NOMO-1 treated with dmso at 0.1 percent for 144 hours (cell line): Measurements from ENCODE around the gene COL4A2.

ENCODE experiments used
- DNase-seq: peaks from one replicate; lab custom pipeline; 2025; ENCODE audit not compliant: unreplicated experiment; lab: John Stamatoyannopoulos, UW

Gene COL4A2

DNA sequence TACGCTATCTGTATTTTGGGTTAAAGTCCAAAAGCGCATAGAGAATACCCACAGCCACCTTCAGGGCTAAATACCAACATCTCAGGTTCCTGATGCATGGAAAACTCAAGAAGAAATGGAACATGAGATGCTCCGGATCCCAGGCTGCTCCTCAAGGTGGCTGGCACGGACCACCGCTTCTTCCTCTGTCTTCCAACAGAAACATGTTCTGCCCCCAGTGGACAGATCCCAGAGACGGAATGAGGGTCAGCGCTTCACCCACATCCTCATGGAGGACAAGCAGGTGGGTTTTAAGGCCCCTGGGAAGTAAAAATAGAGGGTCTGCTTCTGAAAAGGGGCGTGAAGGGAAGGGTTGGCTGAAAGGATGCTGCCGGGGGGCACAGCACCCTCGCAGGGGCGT, 17.4 kb upstream of the COL4A2 start:
- no peak for DNase-seq

DNA sequence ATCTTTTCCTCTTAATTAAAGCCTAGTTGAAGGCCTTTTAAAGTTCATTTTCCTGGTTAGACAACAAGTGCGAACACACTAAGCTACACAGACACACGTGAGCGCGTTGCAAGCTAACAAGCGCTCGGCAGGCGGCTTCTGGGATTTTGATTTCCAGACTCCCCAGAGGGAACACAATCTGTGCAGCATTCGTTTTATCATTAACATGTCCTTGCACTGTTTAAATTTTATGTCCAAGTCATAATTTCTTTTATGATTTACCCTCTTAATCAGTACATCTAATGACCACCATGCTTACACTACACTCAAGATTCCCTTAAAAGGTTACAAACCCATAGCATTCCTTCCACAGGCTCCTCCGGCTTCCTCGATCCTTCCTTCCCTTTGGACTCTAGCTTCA, 16.9 kb upstream of the COL4A2 start:
- no peak for DNase-seq

DNA sequence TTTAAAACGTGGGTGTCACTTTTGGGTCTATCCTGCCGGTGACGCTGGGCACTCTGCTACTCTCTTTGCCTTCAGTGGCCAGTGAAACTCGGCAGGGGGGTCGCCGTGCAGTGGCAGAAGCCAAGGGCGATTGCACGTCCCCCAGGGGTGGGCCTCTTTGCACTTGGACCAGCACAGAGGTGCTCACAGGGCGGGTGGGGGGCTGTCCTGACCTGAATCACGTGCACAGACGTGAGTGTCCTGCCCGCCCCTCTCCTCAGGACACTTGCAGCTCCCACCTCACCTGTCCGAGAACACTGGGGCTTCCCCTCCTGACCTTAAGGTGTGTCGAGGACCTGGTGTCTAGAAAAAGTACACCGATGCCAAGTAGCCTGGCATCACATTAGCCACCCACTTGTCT, 16.3 kb upstream of the COL4A2 start:
- no peak for DNase-seq

DNA sequence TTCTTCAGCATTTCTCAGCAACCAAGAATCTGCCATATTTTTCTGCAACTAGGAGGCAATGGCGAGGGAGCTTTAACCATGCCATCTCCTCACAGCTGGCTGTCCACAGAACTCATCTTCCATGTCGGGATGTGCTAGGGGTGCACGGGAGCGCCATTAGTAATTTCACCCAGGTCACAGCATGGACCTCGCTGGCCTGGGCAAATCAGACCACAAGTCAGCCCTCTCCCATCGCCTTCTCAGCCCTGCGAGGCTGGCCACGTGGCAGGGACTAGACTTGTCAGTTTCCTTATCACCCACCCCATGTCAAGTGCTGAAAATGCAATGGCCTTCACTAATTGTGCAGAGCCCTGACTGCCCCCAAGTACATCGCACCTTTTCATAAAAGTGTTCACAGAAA, 15.8 kb upstream of the COL4A2 start:
- DNase-seq, result no peak

DNA sequence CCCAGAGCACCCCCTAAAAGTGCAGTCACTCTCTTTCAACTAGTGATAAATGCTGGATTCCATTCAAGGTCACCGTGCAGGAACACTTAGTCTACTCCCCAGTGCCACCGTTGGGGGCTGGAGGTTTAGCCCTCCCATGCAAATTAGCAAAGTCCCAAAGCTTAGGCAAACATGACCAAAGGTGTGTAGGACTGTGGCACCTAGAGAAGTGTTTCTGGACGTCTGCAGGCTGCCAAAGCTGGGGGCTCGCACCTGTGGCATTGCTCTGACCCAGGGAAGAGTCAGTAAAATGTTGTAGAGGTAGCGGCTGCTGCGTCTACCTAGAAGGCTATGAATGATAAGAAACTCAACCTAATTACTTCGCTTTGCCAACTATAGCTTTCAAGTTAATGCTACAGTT, 14.0 kb upstream of the COL4A2 start:
- no peak for DNase-seq

DNA sequence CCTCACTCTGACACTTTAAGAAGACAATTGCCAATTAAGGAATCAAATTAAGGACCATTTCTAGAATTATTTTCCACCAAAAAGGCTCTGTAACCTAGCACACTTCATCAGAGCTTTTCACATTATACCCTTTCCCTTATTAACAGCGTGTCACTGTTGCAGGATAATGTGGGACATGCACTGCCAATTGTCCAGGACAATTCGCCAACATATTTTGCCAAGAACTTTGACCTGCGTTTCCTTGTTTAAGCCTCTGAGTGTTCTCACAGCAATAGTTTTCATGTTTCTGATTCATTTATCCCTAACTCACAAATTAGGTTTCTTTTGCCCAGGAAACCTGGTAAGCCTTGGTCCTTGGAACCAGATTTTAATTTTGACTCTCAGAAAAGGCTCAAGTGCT, 13.4 kb upstream of the COL4A2 start:
- no peak for DNase-seq

DNA sequence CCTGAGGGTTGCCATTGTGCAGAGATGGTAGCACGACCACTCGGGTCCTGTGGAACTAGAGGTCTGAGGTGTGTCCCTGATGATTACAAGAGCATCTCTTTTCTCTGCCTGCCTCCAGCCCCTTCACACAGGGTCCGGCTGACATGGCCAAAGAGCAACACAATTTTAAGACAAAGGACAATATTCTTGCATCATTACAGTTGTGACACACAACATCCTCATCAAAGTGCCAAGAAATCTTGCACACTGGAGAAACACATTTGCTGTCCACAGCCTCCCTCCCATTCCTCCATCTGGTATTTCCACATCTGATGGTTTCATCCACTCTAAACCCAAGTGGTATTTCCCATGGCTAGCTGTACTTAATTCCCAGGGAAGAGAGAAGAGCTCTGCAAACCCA, 12.9 kb upstream of the COL4A2 start:
- DNase-seq, result no peak

DNA sequence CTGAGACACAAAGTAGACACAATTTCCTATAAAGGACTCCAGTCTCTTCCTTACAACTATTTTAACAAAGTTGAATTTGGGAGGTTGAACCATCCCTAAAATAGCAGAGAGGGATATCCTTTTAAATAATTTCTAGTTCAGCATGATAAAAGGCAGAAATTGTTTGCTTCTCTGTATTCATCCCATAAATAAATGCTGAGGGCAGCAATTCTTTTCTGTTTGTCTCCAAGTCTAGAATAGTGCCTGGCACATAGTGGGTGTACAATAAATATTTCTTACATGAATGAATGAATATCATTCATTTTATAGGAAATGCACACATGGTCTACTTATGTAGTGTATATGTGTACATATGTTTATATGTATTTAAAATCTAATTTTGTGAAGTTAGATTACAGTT, 12.5 kb upstream of the COL4A2 start:
- DNase-seq, result no peak

DNA sequence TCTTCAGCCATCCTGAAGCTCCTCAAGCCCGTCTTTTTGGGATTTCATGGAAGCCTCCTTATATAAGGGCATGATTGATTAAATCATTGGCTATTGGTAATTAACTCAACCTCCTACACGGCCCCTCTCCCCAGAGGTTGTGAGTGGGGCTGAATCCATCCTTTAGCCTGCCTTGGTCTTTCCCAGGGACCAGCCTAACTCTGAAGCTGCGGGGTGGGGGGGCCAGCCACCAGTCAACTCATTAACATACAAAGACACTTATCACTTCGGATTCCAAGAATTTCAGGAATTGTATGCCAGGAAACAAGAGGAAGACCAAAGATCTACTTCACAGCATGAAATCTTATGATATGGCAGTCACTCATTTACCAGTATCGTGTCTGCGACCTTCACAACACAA, 10.1 kb upstream of the COL4A2 start:
- DNase-seq, result no peak

DNA sequence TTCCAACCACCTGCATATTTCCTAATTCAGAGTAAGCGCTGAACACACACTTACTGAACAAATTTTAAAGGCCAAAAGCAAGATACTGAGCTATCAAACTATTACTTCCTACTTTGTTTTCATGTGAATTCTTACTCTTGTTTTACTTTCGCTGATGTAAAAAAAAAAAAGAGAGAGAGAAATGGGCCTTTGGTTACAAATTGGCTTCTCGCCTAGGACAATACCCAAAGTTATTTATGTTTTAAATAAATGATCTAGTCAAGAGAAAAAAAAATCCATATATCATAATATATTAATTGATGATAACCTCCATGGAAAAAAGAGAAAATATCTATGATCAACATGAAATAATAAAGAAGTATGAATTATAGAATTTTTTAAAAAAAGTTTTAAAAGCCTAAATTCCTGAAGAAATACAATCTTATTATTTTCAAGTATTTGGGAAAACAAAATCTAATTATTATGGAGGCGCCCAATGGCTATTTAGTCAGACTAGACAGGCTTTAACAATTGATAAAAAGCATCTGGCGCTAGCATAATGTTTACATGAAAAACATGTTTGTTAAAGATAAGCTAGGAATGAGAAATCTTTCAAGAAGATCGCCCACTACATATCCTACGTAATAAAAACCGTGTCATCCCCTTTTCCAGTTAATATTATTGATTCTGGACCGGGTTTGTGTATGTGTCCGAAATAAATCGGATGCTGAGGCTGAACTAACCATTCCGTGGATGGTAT, 9.1 kb upstream of the COL4A2 start:
- no peak for DNase-seq

DNA sequence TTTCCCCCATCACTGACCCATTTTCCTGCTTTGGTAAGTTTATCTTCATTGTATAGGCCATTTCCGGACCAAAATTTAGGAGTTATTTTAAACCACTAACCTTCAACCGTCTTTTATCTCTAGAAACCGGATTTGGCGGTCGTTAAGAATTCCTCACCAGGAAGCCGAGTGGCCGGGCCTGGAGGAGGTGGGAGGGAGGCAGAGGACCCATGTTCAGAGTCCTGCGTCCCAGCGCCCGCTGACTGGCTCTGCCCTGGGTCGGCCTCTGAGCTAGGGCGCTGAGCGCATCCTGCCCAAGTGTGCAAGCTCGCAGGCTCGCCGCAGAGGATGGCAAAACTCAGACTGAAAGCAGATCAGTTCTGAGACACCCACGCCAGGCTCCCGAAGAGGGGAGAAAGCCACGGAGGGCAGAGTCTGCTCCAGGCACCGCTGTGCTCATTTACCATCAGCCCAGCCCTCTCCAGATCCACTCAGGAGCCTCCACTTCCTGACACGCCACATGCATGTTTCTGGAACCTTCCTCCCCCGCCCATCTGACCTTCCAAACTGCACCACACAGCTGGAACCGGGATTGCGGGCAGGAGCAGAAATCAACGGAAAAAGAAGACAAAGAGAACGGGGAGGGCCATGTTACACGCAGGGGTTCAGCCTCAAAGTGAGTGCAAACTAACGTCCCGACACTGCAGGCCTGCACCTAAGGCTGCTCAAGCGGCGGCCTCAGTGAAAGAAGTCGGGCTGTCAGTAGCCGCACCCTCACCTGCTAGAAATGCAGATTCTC, 8.4 kb upstream of the COL4A2 start:
- no peak for DNase-seq

DNA sequence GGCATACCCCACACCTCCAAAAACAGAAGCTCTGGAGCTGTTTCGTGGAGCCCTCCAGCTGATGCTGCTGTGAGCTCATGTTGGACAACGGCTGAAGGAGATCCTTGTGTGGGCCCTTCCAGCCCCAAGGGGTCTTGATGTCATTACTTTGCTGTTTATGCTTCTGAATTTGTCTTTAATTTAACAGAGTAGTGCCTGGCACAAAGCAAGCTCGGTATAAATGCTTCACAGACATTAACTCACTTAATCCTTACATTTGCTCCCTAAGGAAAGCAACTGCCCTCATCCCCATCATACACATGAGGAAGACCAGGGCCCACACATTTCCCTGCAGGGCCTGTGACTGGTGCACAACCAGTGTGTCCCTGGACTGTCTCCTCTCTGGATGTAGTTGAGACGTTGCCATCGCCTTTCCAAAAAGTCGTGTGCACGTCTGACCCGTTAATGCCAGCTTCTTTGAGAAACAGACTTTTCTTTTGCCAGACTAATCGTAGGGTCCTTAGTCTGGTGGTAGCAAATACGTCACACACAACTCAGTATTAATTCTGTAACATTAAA, 7.7 kb upstream of the COL4A2 start:
- DNase-seq, result no peak

DNA sequence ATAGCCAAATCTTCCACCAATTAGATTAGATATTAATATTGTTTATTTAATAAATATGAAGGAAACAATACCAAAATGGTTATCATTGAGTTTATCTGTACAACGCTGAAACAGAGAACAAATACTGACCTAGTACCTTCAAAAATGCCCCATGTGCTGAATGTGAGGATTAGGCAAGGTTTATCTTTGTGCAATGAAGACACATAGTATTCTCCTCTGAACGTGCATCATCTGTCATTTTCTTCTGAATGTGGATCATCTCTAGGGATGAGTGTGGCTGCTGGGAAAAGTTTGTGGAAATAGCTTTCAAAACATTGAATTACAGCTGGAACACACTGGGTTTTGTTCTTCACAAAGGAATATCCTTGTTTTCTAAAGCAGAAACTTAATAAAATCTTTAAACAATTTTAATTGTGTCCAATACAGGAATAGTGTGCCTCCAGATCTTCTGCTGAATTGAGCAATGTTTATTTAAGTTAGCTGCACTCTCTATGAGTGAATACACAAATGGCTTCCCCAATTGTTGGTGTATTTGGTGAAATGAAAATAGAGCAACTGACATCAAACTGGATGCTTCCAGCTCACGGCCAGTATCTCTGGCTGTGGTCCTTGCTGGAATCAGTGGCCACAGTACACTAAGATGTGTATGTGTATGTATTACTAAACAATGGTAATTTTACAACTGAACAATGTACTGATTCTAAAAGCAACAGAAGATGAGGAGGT, 6.8 kb upstream of the COL4A2 start:
- no peak for DNase-seq

DNA sequence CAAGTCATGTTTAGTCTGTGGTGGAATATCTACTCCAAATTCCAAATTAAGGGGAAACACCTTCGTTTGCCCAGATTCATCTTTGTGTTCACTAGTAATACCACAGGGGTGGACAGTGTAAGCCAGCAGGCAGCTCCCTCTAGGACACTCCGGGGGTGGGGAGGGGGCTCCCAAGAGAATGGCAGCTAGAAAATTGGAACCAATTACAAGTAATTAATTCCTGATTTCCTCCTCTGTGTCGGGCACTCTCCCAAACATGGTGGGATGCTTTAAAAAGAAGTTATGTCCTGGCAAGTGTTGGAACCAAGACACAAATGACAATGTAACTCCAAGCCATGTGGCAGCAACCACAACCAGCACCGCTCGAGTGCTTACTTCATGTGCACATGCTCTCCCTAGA, 6.0 kb upstream of the COL4A2 start:
- no peak for DNase-seq

DNA sequence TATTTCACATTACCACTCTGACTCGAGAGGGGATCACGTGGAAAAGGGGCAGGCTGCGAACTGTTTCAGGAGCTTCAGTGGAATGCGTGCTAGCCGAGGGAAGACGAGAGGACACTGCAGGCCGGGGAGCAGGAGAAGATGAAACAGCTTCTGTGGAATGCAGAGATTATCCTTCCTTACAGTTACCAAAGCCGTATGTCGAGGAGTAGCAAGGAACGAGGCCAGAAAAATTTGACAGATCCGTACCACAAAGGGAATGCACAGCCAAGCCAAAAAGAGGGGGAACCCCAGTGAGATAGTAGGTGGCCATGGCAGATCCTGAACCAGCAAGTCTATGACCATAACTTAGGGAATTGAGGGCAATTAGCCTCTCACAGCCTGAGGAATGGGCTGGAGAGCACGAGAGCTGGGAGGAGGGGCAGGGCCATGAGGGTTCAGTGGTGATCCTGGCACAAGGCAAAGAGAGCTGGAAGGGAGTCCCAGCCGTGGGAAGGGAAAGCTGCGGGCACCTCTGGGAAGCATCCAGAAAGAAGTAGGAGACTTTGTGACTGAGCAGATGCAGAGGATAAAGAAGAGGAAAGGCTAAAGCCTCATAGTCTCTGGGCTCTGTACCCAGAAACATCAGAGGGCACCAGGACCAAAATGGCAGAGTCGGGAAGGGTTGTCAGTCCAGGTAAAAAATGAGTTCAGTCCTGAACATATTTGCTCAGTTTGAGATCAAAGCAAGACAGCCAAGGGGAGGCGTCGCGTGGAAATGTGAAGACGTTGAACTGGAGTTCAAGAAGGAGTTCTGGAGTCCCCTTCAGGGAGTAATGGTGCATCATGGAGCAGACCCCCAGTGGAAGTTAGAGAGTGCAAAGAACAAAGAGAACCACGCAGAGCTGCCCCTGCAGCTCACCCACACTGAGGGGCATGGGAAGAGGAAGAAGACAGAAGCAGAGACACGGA, 5.2 kb upstream of the COL4A2 start:
- DNase-seq, result no peak

DNA sequence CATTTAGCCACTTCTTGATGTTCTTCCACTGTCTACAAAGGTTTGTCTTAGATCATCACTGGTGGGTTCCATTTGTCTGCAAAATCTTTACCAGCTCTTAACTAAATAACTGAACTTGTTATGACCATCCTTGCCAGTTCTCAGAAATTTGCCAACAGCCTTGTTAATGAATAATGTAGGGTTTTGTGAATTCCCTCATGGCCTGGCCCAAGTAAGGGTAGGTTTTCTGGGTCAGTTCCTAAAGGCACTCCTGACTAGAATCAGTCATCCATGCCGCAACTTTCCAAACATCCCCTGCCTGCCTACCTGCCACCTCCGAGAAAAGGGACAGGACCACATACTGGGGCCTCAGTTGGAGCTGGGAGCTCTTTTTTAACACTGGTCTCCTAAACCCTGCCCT, 4.1 kb upstream of the COL4A2 start:
- no peak for DNase-seq

DNA sequence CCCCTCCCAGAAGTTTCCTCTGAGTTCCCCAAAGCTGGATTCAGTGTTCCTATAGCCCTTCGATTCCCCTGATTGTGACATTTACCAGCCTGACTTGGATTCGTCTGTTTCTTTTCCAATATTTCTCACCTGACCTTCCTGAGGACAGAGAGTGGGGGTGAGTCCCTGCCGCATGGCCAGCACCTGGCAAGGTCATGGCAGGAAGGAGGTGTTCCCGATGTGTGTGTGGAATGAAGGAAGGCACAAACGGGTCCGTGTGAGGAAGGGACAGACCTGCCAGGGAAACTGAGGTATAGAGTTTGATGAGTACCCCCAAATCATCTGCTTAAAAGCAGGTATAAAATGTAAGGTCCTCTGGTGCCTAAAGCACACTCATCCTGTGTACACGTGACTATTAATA, 3.4 kb upstream of the COL4A2 start:
- no peak for DNase-seq

DNA sequence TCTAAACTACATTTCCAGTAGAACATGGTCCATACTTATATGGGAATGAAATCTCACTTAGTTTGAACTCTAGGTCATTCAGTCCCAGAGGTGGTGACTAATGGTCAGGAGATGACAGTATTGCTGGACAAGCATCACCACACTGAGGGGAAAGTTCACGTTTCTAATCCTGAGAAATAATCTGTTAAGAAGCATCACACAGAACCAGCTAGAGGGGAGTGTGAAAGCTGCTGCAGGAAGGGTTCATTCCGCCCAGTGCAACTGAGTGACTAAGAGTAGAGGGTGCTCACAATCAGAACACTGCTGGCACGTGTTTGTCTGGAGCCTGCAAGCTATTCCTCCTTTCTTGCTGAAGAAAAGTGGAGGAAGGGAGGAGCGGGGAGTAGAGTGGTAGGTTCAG, 2.8 kb upstream of the COL4A2 start:
- DNase-seq, result no peak

DNA sequence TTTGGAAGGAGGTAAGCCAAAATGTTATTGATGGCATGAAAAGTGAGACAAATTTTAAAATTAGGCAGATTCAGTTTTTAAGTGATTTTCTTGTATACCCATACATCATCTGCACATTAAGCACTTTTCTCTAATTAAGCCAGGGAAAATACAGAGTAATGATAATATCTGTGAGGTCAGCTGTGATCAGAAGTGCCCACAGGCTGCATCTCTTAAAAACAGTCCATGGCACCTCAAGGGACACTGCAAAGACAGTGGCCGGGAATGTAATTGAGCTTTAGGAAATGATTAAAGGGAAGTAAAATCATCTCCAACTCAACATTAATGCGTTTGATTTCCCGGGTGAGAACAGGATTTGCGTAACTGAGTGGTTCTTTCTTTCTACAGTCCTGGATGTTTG, 2.1 kb upstream of the COL4A2 start:
- DNase-seq, result no peak

DNA sequence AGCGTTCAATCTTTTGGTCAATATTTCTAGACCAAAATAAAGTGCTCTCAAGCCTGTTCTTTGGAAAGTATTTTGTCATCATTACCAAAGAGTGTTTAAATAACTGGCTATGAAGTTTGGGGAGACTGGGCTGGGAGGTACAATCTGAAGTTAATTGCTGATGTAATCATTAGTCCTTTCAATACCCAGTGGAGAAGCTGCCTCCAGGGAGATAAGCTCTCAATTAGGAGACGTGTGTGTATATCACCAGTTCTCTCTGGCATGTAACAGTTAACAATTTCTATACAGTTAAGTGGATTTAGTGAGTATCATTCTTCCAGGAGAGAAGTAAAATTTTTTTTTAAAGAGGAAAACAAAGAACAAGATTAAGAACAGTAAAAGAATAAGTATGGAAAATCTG, 1.5 kb upstream of the COL4A2 start:
- DNase-seq, result no peak

DNA sequence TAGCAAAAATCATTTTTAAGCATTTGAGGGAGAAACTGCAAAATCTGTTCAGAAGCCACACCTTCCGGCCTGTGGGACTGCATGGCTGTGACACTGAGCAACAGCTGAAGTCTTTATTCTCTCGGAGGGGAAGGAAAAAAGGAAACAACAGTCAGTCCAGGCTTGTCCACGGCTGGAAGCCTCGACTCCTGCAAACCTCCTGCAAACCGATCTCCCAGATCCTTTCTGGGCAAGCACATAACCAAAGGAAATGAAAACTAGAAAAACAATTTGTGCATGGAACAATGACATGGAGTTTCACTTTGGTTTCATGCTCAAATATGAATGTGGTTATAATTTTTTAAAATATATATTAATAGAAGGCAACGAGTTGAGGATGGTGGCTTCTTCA, 1.1 kb upstream of the COL4A2 start:
- no peak for DNase-seq
